Neuronal stem cell (in vitro differentiated cells): ENCODE results near the gene S100A13.

ENCODE experiments used
- DNase-seq: peaks from one replicate; pipeline ENCODE4 v3.0.0-alpha.2; 2013; ENCODE audit warnings: low spot score
- H2AFZ ChIP-seq: one replicate; pipeline ENCODE4 v1.6.1; 2013; ENCODE audit warnings: mild to moderate bottlenecking, low read length, inconsistent platforms
- H2AK5ac ChIP-seq: 2 replicates; pipeline ENCODE4 v1.6.1; 2013; ENCODE audit warnings: low read depth, mild to moderate bottlenecking, inconsistent platforms, low read length, moderate library complexity, mixed read lengths
- H2BK120ac ChIP-seq: 2 replicates; pipeline ENCODE4 v1.6.1; 2013; ENCODE audit warnings: low read depth, mild to moderate bottlenecking, inconsistent platforms, low read length, moderate library complexity, mixed read lengths
- H2BK12ac ChIP-seq: one replicate; pipeline ENCODE4 v1.6.1; 2013; ENCODE audit warnings: low read length, inconsistent platforms
- H2BK15ac ChIP-seq: 2 replicates; pipeline ENCODE4 v1.6.1; 2013; ENCODE audit warnings: mild to moderate bottlenecking, low read length, inconsistent platforms, mixed read lengths
- H2BK5ac ChIP-seq: one replicate; pipeline ENCODE4 v1.6.1; 2013; ENCODE audit warnings: inconsistent platforms, mild to moderate bottlenecking, low read length, moderate library complexity
- H3K14ac ChIP-seq: one replicate; pipeline ENCODE4 v1.6.1; 2013; ENCODE audit warnings: low read length, inconsistent platforms
- H3K18ac ChIP-seq: 2 replicates; pipeline ENCODE4 v1.6.1; 2013; ENCODE audit warnings: low read length, inconsistent platforms
- H3K23ac ChIP-seq: 2 replicates; pipeline ENCODE4 v1.6.1; 2013; ENCODE audit warnings: low read depth, mild to moderate bottlenecking, mixed read lengths, low read length, inconsistent platforms; ENCODE audit not compliant: poor library complexity
- H3K27ac ChIP-seq: replicated peaks from 3 replicates; pipeline ENCODE4 v1.5.1; 2013; ENCODE audit warnings: low read length, inconsistent platforms
- H3K27me3 ChIP-seq, 3 experiments: 2 replicates each; pipeline ENCODE4 v1.6.1; 2013; ENCODE audit warnings: low read length in 3 of 3, mild to moderate bottlenecking in 2 of 3, inconsistent platforms in 1 of 3, low read depth in 1 of 3, mixed read lengths in 1 of 3, moderate library complexity in 1 of 3; ENCODE audit not compliant: control insufficient read depth in 3 of 3, insufficient read depth in 3 of 3
- H3K36me3 ChIP-seq, 2 donors: replicated peaks in 1 of 2; 2 replicates each; pipeline ENCODE4 v1.6.1; 2013; ENCODE audit warnings: low read length in 2 of 2; ENCODE audit not compliant: control insufficient read depth in 2 of 2, insufficient read depth in 2 of 2
- H3K4ac ChIP-seq: 2 replicates; pipeline ENCODE4 v1.6.1; 2013; ENCODE audit warnings: inconsistent platforms, mild to moderate bottlenecking, low read length, moderate library complexity
- H3K4me1 ChIP-seq, 2 donors: 1 replicate in 1 of 2; 2 replicates in 1 of 2; pipeline ENCODE4 v1.6.1; 2013; ENCODE audit warnings: low read length in 2 of 2, low read depth in 1 of 2; ENCODE audit not compliant: control insufficient read depth in 2 of 2, insufficient read depth in 1 of 2
- H3K4me2 ChIP-seq: one replicate; pipeline ENCODE4 v1.6.1; 2013; ENCODE audit warnings: mild to moderate bottlenecking, low read length, inconsistent platforms; ENCODE audit not compliant: insufficient read depth, poor library complexity, severe bottlenecking
- H3K4me3 ChIP-seq, 2 donors: 2 replicates each; pipeline ENCODE4 v1.5.1; 2013; ENCODE audit warnings: low read length in 2 of 2, mild to moderate bottlenecking in 2 of 2, inconsistent platforms in 1 of 2, moderate library complexity in 1 of 2
- H3K79me1 ChIP-seq: one replicate; pipeline ENCODE4 v1.6.1; 2013; ENCODE audit warnings: low read depth, mild to moderate bottlenecking, inconsistent platforms, low read length, moderate library complexity
- H3K9ac ChIP-seq: one replicate; pipeline ENCODE4 v1.6.1; 2013; ENCODE audit warnings: mild to moderate bottlenecking, low read depth, low read length, inconsistent platforms; ENCODE audit not compliant: poor library complexity
- H3K9me3 ChIP-seq, 2 donors: replicated peaks in 1 of 2; 2 replicates each; pipeline versions ENCODE3 to v1.6.1; 2013; ENCODE audit warnings: low read length in 2 of 2, mild to moderate bottlenecking in 2 of 2, inconsistent platforms in 1 of 2, low read depth in 1 of 2, mixed read lengths in 1 of 2, moderate library complexity in 1 of 2; ENCODE audit not compliant: control insufficient read depth in 2 of 2, insufficient read depth in 1 of 2
- H4K8ac ChIP-seq: one replicate; pipeline ENCODE4 v1.6.1; 2013; ENCODE audit warnings: low read depth, mild to moderate bottlenecking, inconsistent platforms, low read length, moderate library complexity
- H4K91ac ChIP-seq: one replicate; pipeline ENCODE4 v1.6.1; 2013; ENCODE audit warnings: low read length, low read depth, mild to moderate bottlenecking, inconsistent platforms; ENCODE audit not compliant: poor library complexity
- WGBS, 2 donors: extraction: QIAGEN DNeasy Blood & Tissue Kit; methylation state at CpG; one replicate each; pipeline ENCODE4 v1.1.7; 2013; ENCODE audit warnings: missing lambda C conversion rate in 2 of 2, mixed read lengths in 1 of 2; ENCODE audit not compliant: insufficient read length in 2 of 2, insufficient replicate concordance in 1 of 2; ENCODE audit errors: extremely low coverage in 2 of 2; 5-methylcytosine and 5-hydroxymethylcytosine counted together

Gene S100A13

DNA sequence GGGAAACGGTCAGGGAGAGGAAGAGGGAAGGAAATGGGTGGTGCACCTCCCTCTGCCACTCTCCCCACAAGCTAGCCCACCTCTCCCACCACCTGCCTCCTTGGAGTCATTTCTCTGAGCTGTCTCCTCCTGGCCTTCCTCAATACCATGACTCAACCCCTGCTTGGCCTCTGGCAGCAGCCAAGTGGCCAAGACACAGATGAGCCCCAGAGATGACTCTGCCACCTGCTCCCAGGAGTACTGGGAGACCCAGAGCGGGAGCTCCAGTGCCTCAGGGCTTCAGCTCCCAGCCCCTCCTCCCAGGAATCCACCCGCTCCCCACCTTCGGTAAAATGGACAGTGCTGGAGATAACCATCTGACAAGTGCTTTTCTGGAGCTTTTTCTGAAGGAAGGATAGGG lies 17.0 kb downstream of the S100A13 start:
- no peak overlapping the region for H2AFZ ChIP-seq
- H3K79me1 ChIP-seq = no peaks in the 10 kb centered on the region
- no peak overlapping the region for H3K18ac ChIP-seq
- WGBS, 2 donors = no CpG with 5 or more reads among the region's 4 CpGs
- no peak overlapping the region for H3K27ac ChIP-seq
- no peak overlapping the region for H2BK120ac ChIP-seq
- no peak overlapping the region for H3K4ac ChIP-seq
- no peak overlapping the region for H2BK15ac ChIP-seq
- no peak overlapping the region for H3K4me3 ChIP-seq
- H3K27me3 ChIP-seq = no peaks in the 10 kb centered on the region
- H2AK5ac ChIP-seq = no peak overlapping the region
- no peak overlapping the region for H3K4me2 ChIP-seq
- H3K23ac ChIP-seq = no peak overlapping the region
- H3K4me1 ChIP-seq = peaks cover 21 to 28% of the 10 kb centered on the region in 2 donors
- H3K36me3 ChIP-seq = no peaks in the 10 kb centered on the region
- DNase-seq = no peak
- H3K14ac ChIP-seq = no peak overlapping the region
- H2BK5ac ChIP-seq = no peak overlapping the region
- no peak overlapping the region for H2BK12ac ChIP-seq
- H3K9me3 ChIP-seq = no peaks in the 10 kb centered on the region
- no peak overlapping the region for H3K9ac ChIP-seq
- H4K91ac ChIP-seq = no peak overlapping the region
- H4K8ac ChIP-seq = no peak overlapping the region

- Histone ChIP-seq H2BK120ac (no peak overlapping the region), H3K27ac (no peak overlapping the region)
These were observed 17.8 kb downstream of the S100A13 start for GRCh38 chr1:153609585-153609907.

GRCh38 chr1:153608742-153609584 lies 18.3 kb downstream of the S100A13 start:
- H4K8ac ChIP-seq = no peak overlapping the region
- H2BK120ac ChIP-seq = no peak overlapping the region
- H3K23ac ChIP-seq = no peak overlapping the region
- H4K91ac ChIP-seq = no peak overlapping the region
- no peaks in the 10 kb centered on the region for H3K79me1 ChIP-seq
- H3K18ac ChIP-seq = peak overlapping the region; percentile 69
- H2AK5ac ChIP-seq = peak overlapping the region; percentile 73
- H3K27ac ChIP-seq = peak overlapping the region; percentile 5
- H2BK5ac ChIP-seq = peak overlapping the region; percentile 47
- no peak overlapping the region for H2BK12ac ChIP-seq
- H2AFZ ChIP-seq = peak overlapping the region; percentile 90
- H3K4ac ChIP-seq = no peak overlapping the region
- DNase-seq = peak; percentile 33
- H3K9me3 ChIP-seq = no peaks in the 10 kb centered on the region
- peak overlapping the region in 1 of 2 donors; percentile 28 for H3K4me3 ChIP-seq
- no peak overlapping the region for H3K4me2 ChIP-seq
- H3K14ac ChIP-seq = peak overlapping the region; percentile 27
- WGBS, 2 donors = no CpG with 5 or more reads among the region's 19 CpGs
- H2BK15ac ChIP-seq = peak overlapping the region; percentile 32
- H3K36me3 ChIP-seq = no peaks in the 10 kb centered on the region
- H3K27me3 ChIP-seq = no peaks in the 10 kb centered on the region
- H3K9ac ChIP-seq = no peak overlapping the region
- H3K4me1 ChIP-seq = peaks cover 21 to 28% of the 10 kb centered on the region in 2 donors

More at GRCh38 chr1:153609585-153609907, 17.8 kb downstream of the S100A13 start:
- H2BK15ac ChIP-seq = no peak overlapping the region
- H3K4me2 ChIP-seq = no peak overlapping the region
- no peak overlapping the region for H4K91ac ChIP-seq
- DNase-seq = no peak
- no peak overlapping the region for H3K9ac ChIP-seq
- H2BK12ac ChIP-seq = no peak overlapping the region
- H3K18ac ChIP-seq = no peak overlapping the region
- no peaks in the 10 kb centered on the region for H3K79me1 ChIP-seq
- WGBS, 2 donors = no CpG with 5 or more reads among the region's 6 CpGs
- H3K23ac ChIP-seq = no peak overlapping the region
- no peaks in the 10 kb centered on the region for H3K9me3 ChIP-seq
- peaks cover 21 to 28% of the 10 kb centered on the region in 2 donors for H3K4me1 ChIP-seq
- H3K36me3 ChIP-seq = no peaks in the 10 kb centered on the region
- no peak overlapping the region for H3K14ac ChIP-seq
- H2BK5ac ChIP-seq = peak overlapping the region; percentile 4
- H3K27me3 ChIP-seq = no peaks in the 10 kb centered on the region
- H4K8ac ChIP-seq = no peak overlapping the region
- peak overlapping the region; percentile 90 for H2AFZ ChIP-seq
- no peak overlapping the region for H3K4me3 ChIP-seq
- no peak overlapping the region for H2AK5ac ChIP-seq
- no peak overlapping the region for H3K4ac ChIP-seq

GRCh38 chr1:153608089-153608682 lies 19.1 kb downstream of the S100A13 start:
- H3K18ac ChIP-seq = peak overlapping the region; percentile 20
- H2BK12ac ChIP-seq = peak overlapping the region; percentile 11
- H3K4me3 ChIP-seq = peak overlapping the region in 1 of 2 donors; percentile 28

More at GRCh38 chr1:153608089-153608682, 19.1 kb downstream of the S100A13 start:
- Histone ChIP-seq H2AFZ (peak overlapping the region; percentile 90), H3K4me2 (no peak overlapping the region), H3K9me3 (no peaks in the 10 kb centered on the region), H3K14ac (no peak overlapping the region), H3K23ac (no peak overlapping the region), H3K9ac (no peak overlapping the region), H4K8ac (no peak overlapping the region), H3K4ac (no peak overlapping the region), H4K91ac (peak overlapping the region; percentile 58), H3K4me1 (peaks cover 21 to 28% of the 10 kb centered on the region in 2 donors), H2BK15ac (peak overlapping the region; percentile 32), H3K27ac (no peak overlapping the region), H3K79me1 (no peaks in the 10 kb centered on the region), H3K36me3 (no peaks in the 10 kb centered on the region), H2AK5ac (peak overlapping the region; percentile 73), H2BK5ac (peak overlapping the region; percentile 47), H2BK120ac (no peak overlapping the region), H3K27me3 (no peaks in the 10 kb centered on the region)
- no peak for DNase-seq
- WGBS, 2 donors = no CpG with 5 or more reads among the region's 7 CpGs
